ENCODE data around the gene C5. TPM values are rescaled to one million over a fixed set of nuclear protein-coding genes. Genes with fewer than 3 reads are reported as not detected.

C5 gene
- polyA plus RNA-seq, 4 donors = 4.1 to 25.4 (median 7.5) TPM

DNA sequence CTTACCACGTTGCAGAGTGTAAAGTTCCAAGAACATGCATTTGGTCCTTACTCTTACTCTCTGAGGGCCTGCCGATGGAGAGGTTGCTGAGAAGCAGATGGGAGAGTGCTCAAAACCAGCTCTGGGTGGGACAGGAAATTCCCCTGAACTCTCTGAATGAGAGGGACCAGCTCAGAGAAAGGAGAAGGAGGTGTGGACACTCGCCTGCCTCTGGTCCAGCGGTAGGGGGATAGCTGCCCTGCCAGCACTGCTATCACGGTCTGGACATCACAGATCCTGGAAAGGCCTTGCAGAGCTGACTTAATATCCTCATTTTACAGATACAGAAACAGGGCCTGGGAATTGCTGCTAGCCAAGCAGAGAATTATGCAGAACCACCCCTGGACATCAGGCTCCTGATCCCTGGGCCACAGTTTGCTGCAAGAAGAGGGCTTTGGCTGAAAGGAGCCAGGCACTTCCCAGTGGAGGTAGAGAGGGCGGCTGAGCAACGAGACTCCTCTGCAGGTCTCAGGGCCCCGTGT, 128.4 kb downstream of the C5 start:
- DNase-seq (no peak), FAIRE-seq (no peak)
- 50 to 70% (median 59%) methylated on average over 8 of the region's 8 CpGs for WGBS, 3 donors
- no peaks in the 10 kb centered on the region for H3K27me3 ChIP-seq (ENCODE audit: control insufficient read depth in 3 of 3, insufficient read depth in 3 of 3, low read length in 3 of 3)
- peak overlapping the region in 2 of 3 donors; percentile 33 to 38 for H3K27ac ChIP-seq (ENCODE audit: low read depth in 1 of 3, low read length in 2 of 3)
- peaks cover 0 to 11% (median 0%) of the 10 kb centered on the region in 3 donors for H3K36me3 ChIP-seq (ENCODE audit: control insufficient read depth in 3 of 3, insufficient read depth in 2 of 3, low read depth in 1 of 3, low read length in 3 of 3)
- peaks cover 0 to 3% of the 10 kb centered on the region in 2 donors for H3K9me3 ChIP-seq (ENCODE audit: control insufficient read depth in 2 of 2, insufficient read depth in 1 of 2, low read depth in 1 of 2, low read length in 1 of 2)
- peaks cover 0 to 2% (median 0%) of the 10 kb centered on the region in 3 donors for H3K4me1 ChIP-seq (ENCODE audit: control insufficient read depth in 3 of 3, insufficient read depth in 2 of 3, low read depth in 1 of 3, low read length in 2 of 3)
- no peak overlapping the region for H3K4me3 ChIP-seq (ENCODE audit: low read depth in 1 of 3, low read length in 3 of 3)

DNA sequence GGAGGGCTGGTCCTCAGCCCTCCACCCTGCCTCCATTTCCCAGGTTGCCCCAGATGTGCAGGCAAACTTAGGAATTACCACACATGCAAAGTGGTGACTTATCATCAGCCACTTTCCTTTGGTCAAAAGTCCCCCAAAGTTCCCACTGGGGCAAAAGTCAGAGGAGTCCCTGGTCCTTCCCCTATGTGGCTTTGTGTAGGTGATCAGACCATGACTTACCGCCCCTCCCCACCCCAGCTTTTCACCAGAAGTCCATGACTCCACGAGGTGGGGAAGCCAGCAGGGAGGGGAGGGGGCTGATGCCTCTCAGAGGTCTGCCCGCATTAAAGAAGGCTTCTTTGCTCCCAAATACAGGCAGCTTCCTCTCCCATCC, 129.3 kb downstream of the C5 start:
- peak overlapping the region in 1 of 3 donors; percentile 40 for H3K27ac ChIP-seq (ENCODE audit: low read depth in 1 of 3, low read length in 2 of 3)
- H3K4me1 ChIP-seq (ENCODE audit: control insufficient read depth in 3 of 3, insufficient read depth in 2 of 3, low read depth in 1 of 3, low read length in 2 of 3) = peaks cover 0 to 4% (median 0%) of the 10 kb centered on the region in 3 donors
- DNase-seq (no peak), FAIRE-seq (no peak)
- peaks cover 0 to 3% of the 10 kb centered on the region in 2 donors for H3K9me3 ChIP-seq (ENCODE audit: control insufficient read depth in 2 of 2, insufficient read depth in 1 of 2, low read depth in 1 of 2, low read length in 1 of 2)
- H3K27me3 ChIP-seq (ENCODE audit: control insufficient read depth in 3 of 3, insufficient read depth in 3 of 3, low read length in 3 of 3) = no peaks in the 10 kb centered on the region
- peaks cover 0 to 11% (median 0%) of the 10 kb centered on the region in 3 donors for H3K36me3 ChIP-seq (ENCODE audit: control insufficient read depth in 3 of 3, insufficient read depth in 2 of 3, low read depth in 1 of 3, low read length in 3 of 3)
- H3K4me3 ChIP-seq (ENCODE audit: low read depth in 1 of 3, low read length in 3 of 3) = no peak overlapping the region
- 55 to 71% (median 61%) methylated on average over 3 of the region's 3 CpGs for WGBS, 3 donors

DNA sequence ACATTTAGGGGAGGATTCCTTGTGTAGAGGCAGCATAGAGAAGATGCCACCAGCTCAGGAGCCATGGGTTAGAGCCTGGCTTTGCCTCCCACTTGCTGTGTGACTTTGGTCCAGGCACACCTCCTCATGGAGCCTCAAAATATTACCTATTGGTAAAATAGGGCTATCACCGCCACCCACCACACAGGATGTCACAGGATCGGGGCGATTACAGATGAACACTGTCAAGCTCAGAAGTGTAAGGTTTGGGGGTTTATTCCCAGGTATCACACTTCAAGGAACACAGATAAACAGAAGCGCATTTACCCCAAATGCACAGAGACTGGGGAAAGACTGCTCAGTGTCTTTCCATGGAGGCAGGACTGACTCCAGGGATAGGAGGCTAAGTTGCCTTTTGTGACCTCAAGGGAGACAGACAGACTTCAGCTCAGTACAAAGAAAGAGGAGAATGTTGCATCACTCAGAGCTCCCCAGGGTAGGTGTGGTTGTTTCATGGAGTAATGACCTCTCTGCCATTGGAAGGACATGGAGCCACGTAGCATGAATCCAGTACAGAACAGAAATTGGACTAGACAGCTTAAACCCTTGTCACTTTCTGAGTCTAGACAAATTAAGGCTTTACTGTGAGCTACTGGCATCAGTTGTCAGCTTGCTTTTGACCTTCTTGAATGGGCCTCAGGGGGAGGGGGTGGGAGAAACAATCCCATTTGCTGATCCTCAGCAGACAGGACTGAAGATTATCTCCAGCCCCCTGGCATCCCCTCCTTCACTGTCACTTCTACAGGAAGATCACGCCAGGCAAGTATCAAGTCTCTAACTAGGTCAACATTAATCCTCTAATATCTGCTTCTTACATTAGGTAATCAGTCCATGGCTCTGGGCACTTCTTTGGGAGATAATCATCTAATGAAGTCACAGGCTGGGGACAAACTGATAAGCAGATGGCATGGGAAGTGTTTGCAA, 130.0 kb downstream of the C5 start:
- H3K9me3 ChIP-seq (ENCODE audit: control insufficient read depth in 2 of 2, insufficient read depth in 1 of 2, low read depth in 1 of 2, low read length in 1 of 2) = peaks cover 0 to 3% of the 10 kb centered on the region in 2 donors
- H3K27ac ChIP-seq (ENCODE audit: low read depth in 1 of 3, low read length in 2 of 3) = peak overlapping the region in 2 of 3 donors; percentile 38 to 64
- peaks cover 0 to 4% (median 0%) of the 10 kb centered on the region in 3 donors for H3K4me1 ChIP-seq (ENCODE audit: control insufficient read depth in 3 of 3, insufficient read depth in 2 of 3, low read depth in 1 of 3, low read length in 2 of 3)
- no peaks in the 10 kb centered on the region for H3K27me3 ChIP-seq (ENCODE audit: control insufficient read depth in 3 of 3, insufficient read depth in 3 of 3, low read length in 3 of 3)
- FAIRE-seq = no peak
- DNase-seq = peak in 1 of 2 donors; percentile 55
- peaks cover 0 to 11% (median 0%) of the 10 kb centered on the region in 3 donors for H3K36me3 ChIP-seq (ENCODE audit: control insufficient read depth in 3 of 3, insufficient read depth in 2 of 3, low read depth in 1 of 3, low read length in 3 of 3)
- 75 to 88% (median 79%) methylated on average over 6 of the region's 6 CpGs for WGBS, 3 donors
- H3K4me3 ChIP-seq (ENCODE audit: low read depth in 1 of 3, low read length in 3 of 3) = no peak overlapping the region

DNA sequence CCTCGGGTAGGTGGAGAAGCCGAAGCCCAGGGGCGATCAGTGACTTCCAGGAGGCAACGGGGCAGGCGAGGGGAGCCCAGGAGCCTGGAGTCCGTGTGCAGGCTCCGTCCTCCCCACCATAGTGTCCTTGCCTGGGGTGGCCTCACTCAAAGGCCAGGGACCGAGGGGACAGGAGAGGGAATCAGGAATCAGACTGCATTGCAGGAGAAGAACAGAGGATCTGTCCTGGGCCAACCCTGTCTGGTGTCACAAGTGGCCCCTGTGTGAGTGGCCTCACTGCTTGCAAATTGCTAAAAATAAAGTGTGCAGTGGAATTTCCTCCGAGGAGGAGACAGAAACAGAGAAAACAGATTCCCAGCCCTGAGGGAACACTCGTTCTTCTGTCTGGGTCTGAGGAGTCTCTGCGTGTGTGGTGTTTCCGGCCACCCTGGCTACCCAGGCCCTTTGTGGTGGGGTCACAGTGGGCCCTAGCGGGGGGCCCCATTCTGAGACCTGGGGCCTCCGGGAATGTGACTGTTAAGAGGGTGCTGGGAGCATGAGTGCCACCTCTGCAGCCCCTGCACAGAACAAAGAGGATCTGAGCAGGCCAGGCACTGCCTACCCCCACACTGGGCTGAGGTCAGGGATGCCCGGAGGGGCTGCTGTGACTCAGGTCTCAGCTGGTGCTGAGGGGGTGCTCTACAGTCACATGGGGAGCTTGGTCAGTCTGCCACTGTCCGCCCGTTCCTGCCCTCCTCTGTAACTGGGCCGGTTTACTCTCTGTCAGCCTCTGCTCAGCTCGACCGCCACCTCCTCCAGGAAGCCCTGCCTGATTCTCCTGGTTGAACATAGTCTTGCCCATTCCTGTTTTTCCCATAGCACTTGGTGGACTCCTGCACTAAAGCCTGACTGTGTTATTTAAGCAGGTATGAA, 130.9 kb downstream of the C5 start:
- H3K27me3 ChIP-seq (ENCODE audit: control insufficient read depth in 3 of 3, insufficient read depth in 3 of 3, low read length in 3 of 3) = no peaks in the 10 kb centered on the region
- peaks cover 0 to 3% of the 10 kb centered on the region in 2 donors for H3K9me3 ChIP-seq (ENCODE audit: control insufficient read depth in 2 of 2, insufficient read depth in 1 of 2, low read depth in 1 of 2, low read length in 1 of 2)
- DNase-seq = no peak
- peak overlapping the region in 2 of 3 donors; percentile 38 to 64 for H3K27ac ChIP-seq (ENCODE audit: low read depth in 1 of 3, low read length in 2 of 3)
- H3K4me3 ChIP-seq (ENCODE audit: low read depth in 1 of 3, low read length in 3 of 3) = no peak overlapping the region
- H3K4me1 ChIP-seq (ENCODE audit: control insufficient read depth in 3 of 3, insufficient read depth in 2 of 3, low read depth in 1 of 3, low read length in 2 of 3) = peaks cover 0 to 4% (median 0%) of the 10 kb centered on the region in 3 donors
- peaks cover 0 to 12% (median 0%) of the 10 kb centered on the region in 3 donors for H3K36me3 ChIP-seq (ENCODE audit: control insufficient read depth in 3 of 3, insufficient read depth in 2 of 3, low read depth in 1 of 3, low read length in 3 of 3)
- FAIRE-seq = no peak
- 75 to 82% (median 80%) methylated on average over 20 of the region's 20 CpGs for WGBS, 3 donors

DNA sequence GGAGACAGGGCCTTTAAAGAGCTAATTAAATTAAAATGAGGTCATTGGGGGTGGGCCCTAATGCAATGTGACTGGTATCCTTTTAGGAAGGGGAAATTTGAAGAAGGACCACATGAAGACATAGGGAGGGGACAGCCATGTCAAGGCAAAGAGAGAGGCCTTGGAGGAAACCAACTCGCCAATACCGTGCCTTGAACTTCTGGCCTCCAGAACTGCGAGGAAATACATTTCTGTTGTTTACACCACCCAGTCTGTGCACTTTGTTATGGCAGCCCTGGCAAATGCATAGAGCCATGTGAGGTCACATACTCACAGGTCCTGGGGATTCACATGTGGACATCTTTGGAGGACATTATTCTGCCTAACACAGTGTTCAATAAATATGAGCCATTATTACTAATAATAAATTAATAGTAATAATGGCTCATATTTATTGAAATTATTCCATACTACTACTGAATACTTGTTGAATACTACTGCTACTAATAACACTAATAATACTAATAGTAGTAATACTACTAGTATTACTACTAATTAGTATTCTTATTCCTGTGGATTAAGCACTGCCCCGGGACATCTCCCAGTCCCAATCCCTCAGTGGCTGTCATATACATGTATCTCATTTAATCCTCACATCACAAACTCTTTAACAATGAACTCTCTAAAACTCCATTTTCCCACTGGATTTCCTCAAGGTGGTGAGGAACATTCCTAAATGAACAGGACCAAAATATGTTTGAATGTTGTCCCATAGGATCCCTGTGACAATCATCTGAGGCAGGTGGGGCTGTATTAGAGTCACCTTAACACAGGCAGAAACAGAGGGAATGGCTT, 131.9 kb downstream of the C5 start:
- Histone ChIP-seq H3K4me3 (ENCODE audit: low read depth in 1 of 3, low read length in 3 of 3) (no peak overlapping the region), H3K4me1 (ENCODE audit: control insufficient read depth in 3 of 3, insufficient read depth in 2 of 3, low read depth in 1 of 3, low read length in 2 of 3) (peaks cover 0 to 4% (median 3%) of the 10 kb centered on the region in 3 donors), H3K9me3 (ENCODE audit: control insufficient read depth in 2 of 2, insufficient read depth in 1 of 2, low read depth in 1 of 2, low read length in 1 of 2) (peaks cover 0 to 3% of the 10 kb centered on the region in 2 donors), H3K27ac (ENCODE audit: low read depth in 1 of 3, low read length in 2 of 3) (peak overlapping the region in 1 of 3 donors; percentile 50), H3K36me3 (ENCODE audit: control insufficient read depth in 3 of 3, insufficient read depth in 2 of 3, low read depth in 1 of 3, low read length in 3 of 3) (peaks cover 0 to 17% (median 0%) of the 10 kb centered on the region in 3 donors), H3K27me3 (ENCODE audit: control insufficient read depth in 3 of 3, insufficient read depth in 3 of 3, low read length in 3 of 3) (no peaks in the 10 kb centered on the region)
- no peak for FAIRE-seq
- whole genome bisulfite sequencing, 3 donors = 92 to 96% (median 93%) methylated on average over 4 of the region's 4 CpGs
- no peak for DNase-seq

DNA sequence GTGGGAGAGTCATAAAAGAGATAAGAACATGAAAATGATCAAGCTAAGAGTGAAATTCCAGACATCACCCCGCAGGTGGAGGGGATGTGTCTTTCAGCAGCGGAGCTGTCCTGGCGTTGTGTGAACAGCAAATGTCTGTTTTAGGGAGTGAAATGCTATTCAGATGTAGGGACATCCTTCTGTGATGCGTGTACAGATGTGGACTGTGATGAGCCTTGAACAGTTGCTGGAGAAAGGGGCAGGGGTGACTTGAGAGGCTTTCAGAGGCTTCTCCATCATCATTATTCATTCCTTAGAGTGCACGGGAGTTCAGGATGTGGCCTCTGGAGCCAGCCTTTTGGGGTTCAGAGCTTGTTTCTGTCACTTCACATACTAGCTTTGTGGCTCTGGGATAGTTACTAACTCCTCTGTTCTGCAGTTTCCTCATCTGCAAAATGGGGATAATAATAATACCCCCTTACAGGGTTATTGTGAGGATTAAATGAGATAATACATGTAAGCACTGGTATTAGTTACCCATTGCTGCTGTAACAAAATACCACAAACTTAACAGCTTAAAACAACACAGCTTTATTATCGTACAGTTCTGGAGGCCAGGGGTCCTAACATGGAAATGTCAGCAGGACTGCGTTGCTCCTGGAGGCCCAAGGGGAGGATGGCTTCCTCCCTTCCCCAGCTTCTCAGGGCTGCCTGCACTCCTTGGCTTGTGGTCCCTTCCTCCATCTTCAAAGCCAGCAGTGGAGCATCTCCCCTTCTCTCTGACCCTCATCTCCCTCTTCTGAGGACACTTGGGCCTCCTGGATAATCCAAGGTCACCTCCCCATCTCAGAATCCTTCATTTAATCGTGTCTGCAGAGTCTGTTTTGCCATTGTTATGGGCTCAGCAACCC, 132.8 kb downstream of the C5 start:
- Histone ChIP-seq H3K27me3 (ENCODE audit: control insufficient read depth in 3 of 3, insufficient read depth in 3 of 3, low read length in 3 of 3) (no peaks in the 10 kb centered on the region), H3K4me3 (ENCODE audit: low read depth in 1 of 3, low read length in 3 of 3) (no peak overlapping the region), H3K27ac (ENCODE audit: low read depth in 1 of 3, low read length in 2 of 3) (peak overlapping the region in 1 of 3 donors; percentile 30), H3K36me3 (ENCODE audit: control insufficient read depth in 3 of 3, insufficient read depth in 2 of 3, low read depth in 1 of 3, low read length in 3 of 3) (peaks cover 0 to 17% (median 0%) of the 10 kb centered on the region in 3 donors), H3K4me1 (ENCODE audit: control insufficient read depth in 3 of 3, insufficient read depth in 2 of 3, low read depth in 1 of 3, low read length in 2 of 3) (peaks cover 0 to 4% (median 3%) of the 10 kb centered on the region in 3 donors), H3K9me3 (ENCODE audit: control insufficient read depth in 2 of 2, insufficient read depth in 1 of 2, low read depth in 1 of 2, low read length in 1 of 2) (peaks cover 0 to 3% of the 10 kb centered on the region in 2 donors)
- WGBS, 3 donors = 84 to 87% (median 86%) methylated on average over 8 of the region's 8 CpGs
- FAIRE-seq = no peak
- DNase-seq = no peak

DNA sequence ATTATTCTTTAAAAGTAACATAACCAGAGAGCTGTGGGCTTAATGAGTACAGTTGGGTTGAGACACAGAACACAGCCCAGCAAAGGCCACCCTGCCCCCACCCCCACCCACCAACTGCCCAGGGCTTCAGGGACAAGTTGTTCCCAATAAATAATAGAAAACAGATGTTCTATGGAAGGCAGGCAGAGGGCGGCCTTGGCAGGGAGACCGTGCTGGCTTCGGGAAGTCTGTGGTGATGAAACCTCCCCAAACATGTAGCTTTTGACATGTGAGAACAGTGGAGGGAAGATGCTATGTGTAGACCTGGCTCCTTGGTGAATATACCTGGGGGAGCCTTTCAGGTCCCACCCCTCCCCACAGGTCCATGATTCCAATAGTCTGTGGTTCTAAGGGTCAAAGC, 133.5 kb downstream of the C5 start:
- Histone ChIP-seq H3K9me3 (ENCODE audit: control insufficient read depth in 2 of 2, insufficient read depth in 1 of 2, low read depth in 1 of 2, low read length in 1 of 2) (peaks cover 0 to 3% of the 10 kb centered on the region in 2 donors), H3K27ac (ENCODE audit: low read depth in 1 of 3, low read length in 2 of 3) (no peak overlapping the region), H3K4me3 (ENCODE audit: low read depth in 1 of 3, low read length in 3 of 3) (no peak overlapping the region), H3K4me1 (ENCODE audit: control insufficient read depth in 3 of 3, insufficient read depth in 2 of 3, low read depth in 1 of 3, low read length in 2 of 3) (peaks cover 0 to 4% (median 3%) of the 10 kb centered on the region in 3 donors), H3K27me3 (ENCODE audit: control insufficient read depth in 3 of 3, insufficient read depth in 3 of 3, low read length in 3 of 3) (no peaks in the 10 kb centered on the region), H3K36me3 (ENCODE audit: control insufficient read depth in 3 of 3, insufficient read depth in 2 of 3, low read depth in 1 of 3, low read length in 3 of 3) (peaks cover 0 to 13% (median 0%) of the 10 kb centered on the region in 3 donors)
- no peak for DNase-seq
- no peak for FAIRE-seq
- WGBS, 3 donors = 37 to 67% (median 47%) methylated on average over 3 of the region's 3 CpGs
